Spinal cord (tissue), 10 donors: ENCODE data around the gene CD70. TPM values are rescaled to one million over a fixed set of nuclear protein-coding genes. Genes with fewer than 3 reads are reported as not detected.
"Not testable (repeated sequence)": the region's sequence is repeated elsewhere in the genome, so short reads cannot be mapped to it uniquely, and the experiment has no call there.

Source experiments
- DNase-seq, 6 donors: peaks; one replicate each; pipeline versions ENCODE4 v3.0.0 to v3.0.0-alpha.2; 2013 to 2015; ENCODE audit warnings: low spot score in 6 of 6, low read depth in 4 of 6
- H3K27ac ChIP-seq: one replicate; pipeline ENCODE4 v1.5.1; 2013; ENCODE audit warnings: low read depth, low read length, control low read depth
- H3K27me3 ChIP-seq: one replicate; pipeline ENCODE4 v1.6.1; 2013; ENCODE audit warnings: low read length; ENCODE audit not compliant: control insufficient read depth, insufficient read depth
- H3K36me3 ChIP-seq: one replicate; pipeline ENCODE4 v1.6.1; 2013; ENCODE audit warnings: low read length; ENCODE audit not compliant: control insufficient read depth, insufficient read depth
- H3K4me1 ChIP-seq: one replicate; pipeline ENCODE4 v1.6.1; 2013; ENCODE audit warnings: low read length; ENCODE audit not compliant: control insufficient read depth, insufficient read depth
- H3K4me3 ChIP-seq: one replicate; pipeline ENCODE4 v1.5.1; 2013; ENCODE audit warnings: low read depth, low read length, control low read depth
- H3K9me3 ChIP-seq: one replicate; pipeline ENCODE4 v1.6.1; 2013; ENCODE audit warnings: low read length; ENCODE audit not compliant: control insufficient read depth, insufficient read depth
- WGBS: methylation state at CpG from one replicate; pipeline ENCODE4 v1.1.5; 2013; ENCODE audit warnings: missing lambda C conversion rate; ENCODE audit not compliant: insufficient coverage; 5-methylcytosine and 5-hydroxymethylcytosine counted together
- polyA plus RNA-seq, 2 donors: library from polyadenylated mRNA; unstranded; fragments of 120-200 nt; gene quantifications; one replicate each; pipeline ENCODE4 v1.2.1, GENCODE V29; 2013; ENCODE audit not compliant: insufficient read length in 2 of 2
- small RNA-seq: library from RNA; depleted of rRNA; stranded (forward); fragments of <200 nt; gene quantifications from one replicate; pipeline ENCODE3, GENCODE V24; 2014; ENCODE audit warnings: low replicate concordance
- total RNA-seq, 2 donors: library from RNA; depleted of rRNA in 1 of 2; stranded (reverse); fragments of 120-200 nt in 1 of 2; fragments of >200 nt in 1 of 2; gene quantifications; one replicate each; pipeline versions ENCODE4 v1.2.3 to v1.2.4, GENCODE V29; 2013 to 2014
- donor health status: healthy.

Gene CD70
- total and polyA plus RNA-seq, 4 donors: not detected

DNA sequence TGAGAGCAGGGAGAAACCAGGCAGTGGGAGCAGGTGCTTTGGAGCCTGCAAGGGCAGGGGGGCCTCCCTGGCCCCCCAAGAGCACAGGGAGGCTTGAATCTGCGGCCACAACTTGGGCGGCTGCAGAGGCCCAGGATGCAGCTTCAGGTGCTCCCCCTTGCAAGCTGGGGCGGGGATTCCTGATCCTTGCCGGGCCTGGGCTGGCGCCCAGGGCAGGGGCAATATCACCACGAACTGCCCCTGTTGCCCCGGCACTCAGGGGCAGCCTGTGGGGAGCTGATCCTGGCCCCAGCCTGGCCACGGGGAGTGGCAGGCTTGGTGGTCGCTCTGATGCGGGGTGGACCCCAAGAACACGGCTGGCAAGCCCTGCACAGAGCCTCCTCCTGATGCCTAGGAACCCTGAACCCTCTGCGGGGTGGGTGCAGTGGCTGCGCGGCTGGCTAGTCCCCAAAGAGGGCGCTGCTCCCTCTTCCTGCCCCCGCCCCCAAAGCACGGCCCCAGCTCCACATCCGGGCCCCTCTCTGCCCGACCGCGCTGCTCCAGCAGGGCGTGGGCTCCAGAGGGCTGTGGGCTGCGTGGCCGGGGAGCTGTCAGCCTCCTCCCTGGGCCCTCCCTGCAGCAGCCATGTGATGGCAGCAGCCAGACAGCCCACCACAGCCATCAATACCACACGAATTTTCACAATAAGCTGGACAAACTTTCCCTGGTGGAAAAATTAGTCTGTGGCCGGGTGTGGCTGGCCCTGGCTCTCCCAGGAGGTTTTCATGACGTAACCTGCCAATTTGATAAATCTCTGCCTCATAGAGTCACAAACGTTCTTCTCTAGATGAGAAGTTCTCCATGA lies 39.1 kb downstream of the CD70 start:
- Histone ChIP-seq H3K27ac (no peak overlapping the region), H3K36me3 (no peaks in the 10 kb centered on the region), H3K4me3 (no peak overlapping the region), H3K9me3 (no peaks in the 10 kb centered on the region), H3K27me3 (no peaks in the 10 kb centered on the region), H3K4me1 (peaks cover 4% of the 10 kb centered on the region)
- no peak for DNase-seq
- WGBS: 46% methylated on average over 26 of the region's 28 CpGs

DNA sequence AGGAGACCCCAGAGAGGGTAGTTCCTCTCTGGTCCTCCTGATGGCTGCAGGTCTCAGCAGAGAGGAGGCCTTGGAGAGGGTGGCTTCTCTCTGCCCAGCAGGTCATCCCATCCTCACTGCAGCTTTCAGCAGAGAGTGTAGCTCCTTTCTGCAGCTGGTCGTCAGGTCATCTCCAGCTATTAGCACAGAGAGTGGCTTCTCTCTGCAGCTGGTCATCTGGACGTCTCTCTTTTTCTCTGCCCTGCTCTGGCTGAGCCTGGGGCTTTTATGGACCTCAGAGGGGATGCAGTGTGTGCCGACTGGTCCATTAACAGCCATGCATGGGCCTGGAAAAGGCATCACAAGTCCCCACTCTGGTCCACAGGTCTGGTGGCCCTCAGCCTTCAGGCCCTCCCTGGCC lies 39.9 kb downstream of the CD70 start:
- H3K9me3 ChIP-seq: no peaks in the 10 kb centered on the region
- no peaks in the 10 kb centered on the region for H3K27me3 ChIP-seq
- no peaks in the 10 kb centered on the region for H3K36me3 ChIP-seq
- no peak for DNase-seq
- H3K27ac ChIP-seq: no peak overlapping the region
- H3K4me1 ChIP-seq: peaks cover 4% of the 10 kb centered on the region
- 83% methylated on average over 3 of the region's 3 CpGs for WGBS
- H3K4me3 ChIP-seq: no peak overlapping the region

DNA sequence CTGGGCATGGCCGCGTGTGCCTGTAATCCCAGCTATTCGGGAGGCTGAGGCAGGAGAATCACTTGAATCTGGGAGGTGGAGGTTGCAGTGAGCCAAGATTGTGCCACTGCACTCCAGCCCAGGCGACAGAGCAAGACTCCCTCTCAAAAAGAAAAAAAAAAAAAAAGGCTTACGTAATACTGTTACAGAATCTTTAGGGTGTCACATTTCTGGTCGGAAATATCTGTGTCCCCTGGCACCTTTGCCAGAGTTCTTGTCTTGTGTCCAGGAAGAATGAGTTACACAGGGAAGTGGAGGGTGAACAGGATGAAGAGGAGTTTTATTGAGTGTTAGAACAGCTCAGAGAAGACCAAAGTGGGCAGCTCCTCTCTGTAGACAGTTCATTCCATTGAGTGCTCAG lies 40.3 kb downstream of the CD70 start:
- DNase-seq, H3K27ac ChIP-seq, H3K9me3 ChIP-seq, H3K4me3 ChIP-seq, H3K36me3 ChIP-seq, H3K4me1 ChIP-seq, H3K27me3 ChIP-seq: not testable (repeated sequence)
- 92% methylated on average over 2 of the region's 6 CpGs for WGBS

DNA sequence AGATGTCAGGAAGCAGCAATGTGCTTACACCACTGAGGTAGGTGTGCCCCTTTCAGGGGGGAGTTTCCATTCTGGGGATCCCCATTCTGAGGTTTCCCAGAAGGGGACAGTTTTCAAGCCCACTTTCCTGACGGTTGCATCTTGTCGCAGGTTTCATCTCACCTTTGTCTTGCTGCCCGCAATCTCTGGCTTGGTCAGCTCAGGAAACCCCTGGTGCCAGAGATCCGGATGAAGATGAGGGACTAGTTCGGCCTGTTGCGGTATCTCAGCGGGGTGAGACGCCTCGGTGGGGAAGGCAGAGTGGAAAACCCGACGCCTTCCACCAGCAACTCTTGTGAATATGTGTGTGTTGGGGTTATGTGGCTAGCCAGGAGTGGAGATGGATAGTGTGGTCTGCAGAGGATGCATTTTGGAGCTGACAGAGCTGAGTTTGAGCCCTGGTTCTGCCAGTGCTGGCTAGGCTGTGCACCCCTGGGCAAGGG lies 47.0 kb downstream of the CD70 start:
- Histone ChIP-seq H3K4me3 (no peak overlapping the region), H3K27me3 (no peaks in the 10 kb centered on the region), H3K36me3 (no peaks in the 10 kb centered on the region), H3K27ac (no peak overlapping the region), H3K9me3 (no peaks in the 10 kb centered on the region), H3K4me1 (no peaks in the 10 kb centered on the region)
- whole genome bisulfite sequencing: 83% methylated on average over 11 of the region's 11 CpGs
- DNase-seq: no peak

DNA sequence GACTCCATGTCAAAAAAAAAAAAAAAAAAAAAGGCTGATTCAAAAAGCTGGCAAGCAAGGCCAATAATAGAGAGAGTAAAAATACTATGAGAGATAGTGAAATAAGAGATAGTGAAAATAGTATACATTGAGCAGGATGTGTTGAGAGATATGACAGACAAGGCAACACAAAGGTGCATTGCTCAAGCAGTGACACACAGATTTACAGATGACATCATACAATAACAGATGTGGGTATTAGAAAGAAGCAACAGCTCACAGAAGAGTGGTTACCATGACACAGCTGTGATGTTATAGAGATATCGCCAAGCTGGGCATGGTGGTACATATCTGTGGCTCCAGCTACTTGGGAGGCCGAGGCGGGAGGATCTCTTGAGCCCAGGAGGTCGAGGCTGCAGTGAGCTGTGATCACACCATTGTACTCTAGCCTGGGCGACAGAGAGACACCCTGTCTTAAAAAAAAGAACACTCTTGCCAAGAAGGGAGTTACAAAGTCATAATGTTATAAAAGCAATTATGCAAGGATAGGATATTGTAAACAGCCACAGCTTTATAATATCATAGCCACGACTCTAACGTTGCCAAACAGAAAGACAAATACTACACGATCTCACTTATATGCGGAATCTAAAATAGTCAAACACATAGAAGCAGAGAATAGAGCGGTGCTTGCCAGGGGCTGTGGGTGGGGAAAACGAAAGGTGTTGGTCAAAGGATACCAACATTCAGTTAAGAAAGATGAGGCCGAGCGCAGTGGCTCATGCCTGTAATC lies 49.8 kb downstream of the CD70 start:
- Histone ChIP-seq H3K9me3 (no peaks in the 10 kb centered on the region), H3K4me1 (no peaks in the 10 kb centered on the region), H3K36me3 (no peaks in the 10 kb centered on the region), H3K4me3 (no peak overlapping the region), H3K27me3 (no peaks in the 10 kb centered on the region), H3K27ac (no peak overlapping the region)
- no peak for DNase-seq
- WGBS: 100% methylated on average over 7 of the region's 13 CpGs

DNA sequence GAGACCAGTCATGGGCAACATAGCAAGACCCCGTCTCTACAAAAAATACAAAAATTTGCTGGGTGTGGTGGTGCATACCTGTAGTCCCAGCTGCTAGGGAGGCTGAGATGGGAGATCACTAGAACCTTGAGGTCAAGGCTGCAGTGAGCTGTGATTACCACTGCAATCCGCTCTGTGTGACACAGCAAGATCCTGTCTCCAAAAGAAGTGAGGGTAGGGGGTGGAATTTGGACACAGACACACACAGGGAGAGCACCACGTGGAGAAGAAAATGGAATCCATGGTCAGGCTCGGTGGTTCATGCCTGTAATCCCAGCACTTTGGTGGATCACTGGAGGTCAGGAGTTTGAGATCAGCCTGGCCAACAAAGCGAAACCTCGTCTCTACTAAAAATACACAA lies 51.4 kb downstream of the CD70 start:
- Histone ChIP-seq H3K4me1 (peaks cover 4% of the 10 kb centered on the region), H3K4me3 (no peak overlapping the region), H3K27me3 (peaks cover 4% of the 10 kb centered on the region), H3K9me3 (no peaks in the 10 kb centered on the region), H3K36me3 (peaks cover 5% of the 10 kb centered on the region), H3K27ac (no peak overlapping the region)
- WGBS: 90% methylated on average over 4 of the region's 6 CpGs
- DNase-seq: no peak

Small RNA genes lying within 50 kb of the gene (small RNA-seq; reads per million reads assigned to genes)
- not detected for gene RF00019

Other genes starting within 250 kb of the CD70 start
- 10 to 100 TPM; 20.1 to 65.7 TPM for gene CLPP, start 229.6 kb downstream of the CD70 start, total RNA-seq
- 10 to 100 TPM; 87.2 to 88.3 TPM for gene CLPP, start 229.6 kb downstream of the CD70 start, polyA plus RNA-seq
- 10 to 100 TPM; 25.8 to 72.7 TPM for gene ALKBH7, start 218.4 kb downstream of the CD70 start, total RNA-seq
- 10 to 100 TPM; 83.8 to 85.6 TPM for gene ALKBH7, start 218.4 kb downstream of the CD70 start, polyA plus RNA-seq
- gene PSPN, start 215.2 kb downstream of the CD70 start, total RNA-seq: 1 to 10 TPM; 1.1 to 2.6 TPM
- 1 to 10 TPM; 3.1 to 3.7 TPM for gene PSPN, start 215.2 kb downstream of the CD70 start, polyA plus RNA-seq
- gene GTF2F1, start 198.0 kb downstream of the CD70 start, total RNA-seq: 10 to 100 TPM; 26.2 to 48.9 TPM
- 10 to 100 TPM; 82.9 to 97.3 TPM for gene GTF2F1, start 198.0 kb downstream of the CD70 start, polyA plus RNA-seq
- gene KHSRP, start 166.3 kb downstream of the CD70 start, total RNA-seq: 10 to 100 TPM; 68.3 to 95.4 TPM
- gene KHSRP, start 166.3 kb downstream of the CD70 start, polyA plus RNA-seq: 100 to 1,000 TPM; 300 to 317 TPM
- under 1 TPM; 0.83 to 0.99 TPM for gene SLC25A41, start 157.4 kb downstream of the CD70 start, total RNA-seq
- 1 to 10 TPM; 5.5 to 5.6 TPM for gene SLC25A41, start 157.4 kb downstream of the CD70 start, polyA plus RNA-seq
- gene SLC25A23, start 131.4 kb downstream of the CD70 start, total RNA-seq: 10 to 100 TPM; 57.9 to 61.1 TPM
- 100 to 1,000 TPM; 155 to 220 TPM for gene SLC25A23, start 131.4 kb downstream of the CD70 start, polyA plus RNA-seq
- under 1 TPM; 0.20 to 0.44 TPM for gene CRB3, start 126.9 kb downstream of the CD70 start, total RNA-seq
- gene CRB3, start 126.9 kb downstream of the CD70 start, polyA plus RNA-seq: 1 to 10 TPM in 1 of 2 donors, under 1 TPM in 1; 0.62 to 1.2 TPM
- under 1 TPM; 0.28 to 0.59 TPM for gene DENND1C, start 109.4 kb downstream of the CD70 start, total RNA-seq
- 1 to 10 TPM; 2.2 to 2.4 TPM for gene DENND1C, start 109.4 kb downstream of the CD70 start, polyA plus RNA-seq
- gene TUBB4A, start 88.8 kb downstream of the CD70 start, total RNA-seq: 100 to 1,000 TPM in 1 of 2 donors, 10 to 100 TPM in 1; 42.2 to 121 TPM
- 100 to 1,000 TPM; 565 to 644 TPM for gene TUBB4A, start 88.8 kb downstream of the CD70 start, polyA plus RNA-seq
- gene TNFSF9, start 60.1 kb downstream of the CD70 start, total RNA-seq: 1 to 10 TPM; 1.5 to 4.0 TPM
- 1 to 10 TPM; 5.6 to 6.8 TPM for gene TNFSF9, start 60.1 kb downstream of the CD70 start, polyA plus RNA-seq
- under 1 TPM; 0.06 to 0.10 TPM for gene TNFSF14, start 79.0 kb upstream of the CD70 start, total RNA-seq
- gene TNFSF14, start 79.0 kb upstream of the CD70 start, polyA plus RNA-seq: under 1 TPM; 0.12 to 0.17 TPM
- 100 to 1,000 TPM in 1 of 2 donors, 10 to 100 TPM in 1; 72.9 to 118 TPM for gene C3, start 129.5 kb upstream of the CD70 start, total RNA-seq
- 100 to 1,000 TPM; 104 to 163 TPM for gene C3, start 129.5 kb upstream of the CD70 start, polyA plus RNA-seq
- 10 to 100 TPM; 21.2 to 46.6 TPM for gene GPR108, start 146.4 kb upstream of the CD70 start, total RNA-seq
- 10 to 100 TPM; 55.7 to 56.6 TPM for gene GPR108, start 146.4 kb upstream of the CD70 start, polyA plus RNA-seq
- gene TRIP10, start 148.5 kb upstream of the CD70 start, total RNA-seq: 10 to 100 TPM in 1 of 2 donors, 1 to 10 TPM in 1; 8.7 to 19.8 TPM
- 10 to 100 TPM; 14.4 to 22.8 TPM for gene TRIP10, start 148.5 kb upstream of the CD70 start, polyA plus RNA-seq
- under 1 TPM; 0.20 to 0.50 TPM for gene SH2D3A, start 176.3 kb upstream of the CD70 start, total RNA-seq
- 1 to 10 TPM; 1.3 to 1.7 TPM for gene SH2D3A, start 176.3 kb upstream of the CD70 start, polyA plus RNA-seq
- gene VAV1, start 181.6 kb upstream of the CD70 start, total RNA-seq: 1 to 10 TPM; 4.3 to 9.5 TPM
- 1 to 10 TPM; 4.2 to 6.0 TPM for gene VAV1, start 181.6 kb upstream of the CD70 start, polyA plus RNA-seq